SU-DHL-6 (cell line): ENCODE data around the gene ABCC3.

ENCODE experiments used
- H2AFZ ChIP-seq: fragments of 200-600 bp; sonication (generic); 2 replicates; pipeline ENCODE4 v1.6.1; 2014; ENCODE audit warnings: low read depth, mild to moderate bottlenecking, moderate library complexity, mixed read lengths, antibody characterized with exemption, low read length; ENCODE audit not compliant: severe bottlenecking
- H3F3A ChIP-seq: fragments of 200-600 bp; shearing (Covaris generic); 2 replicates; pipeline ENCODE4 v1.6.0; 2016; ENCODE audit warnings: antibody characterized with exemption, mild to moderate bottlenecking; ENCODE audit not compliant: insufficient read depth
- H3K27ac ChIP-seq: fragments of 200-600 bp; sonication (generic); 2 replicates; pipeline ENCODE4 v1.5.1; 2016; ENCODE audit warnings: low read depth, mild to moderate bottlenecking, low read length, moderate library complexity, mixed read lengths
- H3K27me3 ChIP-seq: fragments of 200-600 bp; sonication (generic), shearing (Covaris generic); 2 replicates; pipeline ENCODE4 v1.6.0; 2014; ENCODE audit warnings: mild to moderate bottlenecking, low read length
- H3K36me3 ChIP-seq: fragments of 200-600 bp; sonication (generic); 2 replicates; pipeline ENCODE4 v1.6.1; 2014; ENCODE audit warnings: mild to moderate bottlenecking, low read length, mixed read lengths
- H3K4me2 ChIP-seq: fragments of 300-600, 200-600 bp; shearing (Covaris generic), sonication (generic); 2 replicates; pipeline ENCODE4 v1.6.0; 2014; ENCODE audit warnings: low read length, low read depth, mild to moderate bottlenecking; ENCODE audit not compliant: poor library complexity, severe bottlenecking
- H3K4me3 ChIP-seq: fragments of 200-600 bp; sonication (generic); 2 replicates; pipeline ENCODE4 v1.5.1; 2014; ENCODE audit warnings: antibody characterized with exemption, low read length, mild to moderate bottlenecking, mixed read lengths; ENCODE audit not compliant: insufficient read depth, poor library complexity, severe bottlenecking
- H3K79me2 ChIP-seq: fragments of 200-600 bp; sonication (generic); 2 replicates; pipeline ENCODE4 v1.6.1; 2014; ENCODE audit warnings: mild to moderate bottlenecking, low read length, moderate library complexity; ENCODE audit not compliant: insufficient read depth
- H3K9ac ChIP-seq: fragments of 200-600 bp; sonication (generic); 2 replicates; pipeline ENCODE4 v1.7.0; 2014; ENCODE audit warnings: mild to moderate bottlenecking, low read length
- H3K9me2 ChIP-seq: fragments of 200-600 bp; sonication (generic); replicated peaks from 2 replicates; pipeline ENCODE4 v1.6.1; 2014; ENCODE audit warnings: low read length; ENCODE audit not compliant: insufficient read depth
- H3K9me3 ChIP-seq: fragments of 200-600 bp; sonication (generic); 2 replicates; pipeline ENCODE4 v1.6.1; 2014; ENCODE audit warnings: low read length, mixed read lengths; ENCODE audit not compliant: insufficient read depth
- H4K20me1 ChIP-seq: fragments of 200-600 bp; sonication (generic); 2 replicates; pipeline ENCODE4 v1.6.1; 2014; ENCODE audit warnings: low read depth, mild to moderate bottlenecking, antibody characterized with exemption, low read length, moderate library complexity, mixed read lengths
- CTCF ChIP-seq: fragments of 200-600 bp; sonication (generic); IDR thresholded peaks from one replicate; pipeline ENCODE4 v1.5.1; 2017; ENCODE audit warnings: antibody characterized with exemption, mild to moderate bottlenecking, low read length, moderate library complexity; ENCODE audit not compliant: insufficient read depth, poor library complexity, severe bottlenecking
- EZH2phosphoT487 ChIP-seq: fragments of 200-600 bp; sonication (generic), shearing (Covaris generic); conservative IDR thresholded peaks from 2 replicates; pipeline ENCODE4 v1.6.1; 2018; ENCODE audit warnings: mild to moderate bottlenecking, antibody characterized with exemption, low read length, moderate library complexity, mixed read lengths

Gene ABCC3

GRCh38 chr17:50638606-50638965 lies 3.9 kb downstream of the ABCC3 start:
- no peaks in the 10 kb centered on the region for H3F3A ChIP-seq
- H3K36me3 ChIP-seq: no peaks in the 10 kb centered on the region
- H3K79me2 ChIP-seq: no peaks in the 10 kb centered on the region
- H3K9me3 ChIP-seq: no peaks in the 10 kb centered on the region
- H3K4me3 ChIP-seq: no peak overlapping the region
- TF ChIP-seq EZH2phosphoT487 (no peak), CTCF (no peak)
- no peaks in the 10 kb centered on the region for H3K27me3 ChIP-seq
- no peak overlapping the region for H2AFZ ChIP-seq
- no peak overlapping the region for H3K9ac ChIP-seq
- no peaks in the 10 kb centered on the region for H4K20me1 ChIP-seq
- no peak overlapping the region for H3K27ac ChIP-seq
- H3K9me2 ChIP-seq: no peaks in the 10 kb centered on the region
- H3K4me2 ChIP-seq: no peak overlapping the region

GRCh38 chr17:50638966-50639713 lies 4.5 kb downstream of the ABCC3 start:
- no peaks in the 10 kb centered on the region for H3F3A ChIP-seq
- no peaks in the 10 kb centered on the region for H4K20me1 ChIP-seq
- no peaks in the 10 kb centered on the region for H3K79me2 ChIP-seq
- H3K4me3 ChIP-seq: no peak overlapping the region
- no peak overlapping the region for H3K9ac ChIP-seq
- H3K9me3 ChIP-seq: no peaks in the 10 kb centered on the region
- no peak overlapping the region for H2AFZ ChIP-seq
- TF ChIP-seq EZH2phosphoT487 (no peak), CTCF (no peak)
- H3K4me2 ChIP-seq: no peak overlapping the region
- H3K36me3 ChIP-seq: no peaks in the 10 kb centered on the region
- H3K27me3 ChIP-seq: no peaks in the 10 kb centered on the region
- H3K9me2 ChIP-seq: no peaks in the 10 kb centered on the region
- H3K27ac ChIP-seq: no peak overlapping the region

- no peak overlapping the region for H3K4me2 ChIP-seq
- no peaks in the 10 kb centered on the region for H3K27me3 ChIP-seq
- no peak overlapping the region for H2AFZ ChIP-seq
- no peaks in the 10 kb centered on the region for H4K20me1 ChIP-seq
- H3K36me3 ChIP-seq: no peaks in the 10 kb centered on the region
- no peak overlapping the region for H3K9ac ChIP-seq
- H3K27ac ChIP-seq: no peak overlapping the region
- H3K9me3 ChIP-seq: no peaks in the 10 kb centered on the region
- TF ChIP-seq CTCF (no peak), EZH2phosphoT487 (no peak)
- H3F3A ChIP-seq: no peaks in the 10 kb centered on the region
- H3K9me2 ChIP-seq: no peaks in the 10 kb centered on the region
- no peaks in the 10 kb centered on the region for H3K79me2 ChIP-seq
- no peak overlapping the region for H3K4me3 ChIP-seq
Measured at GRCh38 chr17:50640686-50641351, 6.1 kb downstream of the ABCC3 start.
